DMS153 treated with DMSO at 0.1 percent for 48 hours (cell line): ENCODE data around the gene HOXA7.

Source experiments
- DNase-seq: peaks from one replicate; lab custom pipeline; 2025; ENCODE audit not compliant: unreplicated experiment; lab: John Stamatoyannopoulos, UW

HOXA7 gene

DNA sequence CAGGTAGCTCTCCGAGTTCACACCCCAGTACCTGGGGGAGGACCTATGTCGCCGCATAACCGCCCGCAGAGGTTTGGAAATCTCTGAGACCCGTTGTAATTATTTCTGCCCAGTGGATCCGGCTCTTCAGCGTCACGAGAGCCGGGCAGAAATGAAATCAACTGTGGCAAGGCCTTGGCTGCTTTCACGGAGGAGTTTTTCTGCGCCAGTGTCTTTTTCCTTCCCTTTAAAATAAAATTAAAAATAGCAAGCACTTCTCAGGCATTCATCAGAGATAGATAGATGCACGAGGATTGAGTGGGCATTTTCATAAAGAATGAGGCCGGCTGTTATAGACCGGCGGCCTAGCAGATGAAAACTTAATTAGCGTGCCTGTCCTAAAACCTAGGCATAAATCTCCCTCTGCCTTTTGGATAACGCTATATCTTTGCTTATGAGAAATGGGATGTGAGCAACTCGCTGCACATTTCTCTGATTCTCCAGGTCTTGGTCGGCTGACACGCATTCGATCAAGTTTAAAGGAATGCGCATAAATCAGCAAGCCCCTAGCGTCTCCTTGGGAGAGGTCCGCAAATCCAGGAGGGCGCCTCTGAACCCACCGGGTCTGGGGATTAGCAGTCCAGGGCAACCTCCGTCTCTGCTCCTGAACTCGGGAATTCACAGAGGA is 37.0 kb upstream of the HOXA7 start:
- DNase-seq = no peak

DNA sequence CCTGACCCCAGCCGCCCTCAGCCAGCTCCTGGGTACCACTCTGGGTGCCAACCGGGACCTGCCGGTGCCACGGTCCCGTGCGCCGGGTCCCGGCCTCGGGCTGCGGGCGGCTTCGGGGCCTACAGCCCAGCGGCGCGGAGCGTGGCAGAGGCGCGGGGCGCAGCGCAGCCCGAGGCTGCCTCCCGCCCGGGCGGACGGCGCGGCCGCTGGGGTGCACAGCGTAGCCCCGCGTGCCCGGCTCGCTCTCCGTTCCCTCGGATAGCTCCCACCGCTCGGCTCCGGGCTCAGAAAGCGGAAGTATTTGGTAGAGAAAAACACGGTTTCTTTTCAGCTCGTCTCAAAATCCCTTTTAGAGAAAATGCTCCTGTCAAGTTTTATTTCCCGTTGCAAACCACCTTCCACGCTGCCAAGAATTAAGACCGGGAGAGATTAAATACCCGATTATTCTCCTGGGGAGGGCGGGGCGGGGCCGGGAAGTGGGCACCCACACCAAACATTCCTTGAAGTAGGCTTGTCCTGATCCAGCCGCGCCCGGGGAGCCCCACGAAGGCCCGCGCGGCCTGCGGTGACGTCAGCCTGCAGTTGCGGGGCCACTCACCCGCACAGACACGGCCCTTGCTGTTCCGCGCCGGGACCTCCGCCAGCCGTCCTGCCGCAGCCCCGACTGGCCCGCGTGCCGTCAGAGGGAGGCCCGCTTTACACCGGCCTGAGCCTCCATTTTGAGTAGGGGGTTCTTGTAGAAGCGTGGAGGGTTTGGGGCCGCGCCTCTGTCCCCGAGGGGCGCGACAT is 36.3 kb upstream of the HOXA7 start:
- no peak for DNase-seq

DNA sequence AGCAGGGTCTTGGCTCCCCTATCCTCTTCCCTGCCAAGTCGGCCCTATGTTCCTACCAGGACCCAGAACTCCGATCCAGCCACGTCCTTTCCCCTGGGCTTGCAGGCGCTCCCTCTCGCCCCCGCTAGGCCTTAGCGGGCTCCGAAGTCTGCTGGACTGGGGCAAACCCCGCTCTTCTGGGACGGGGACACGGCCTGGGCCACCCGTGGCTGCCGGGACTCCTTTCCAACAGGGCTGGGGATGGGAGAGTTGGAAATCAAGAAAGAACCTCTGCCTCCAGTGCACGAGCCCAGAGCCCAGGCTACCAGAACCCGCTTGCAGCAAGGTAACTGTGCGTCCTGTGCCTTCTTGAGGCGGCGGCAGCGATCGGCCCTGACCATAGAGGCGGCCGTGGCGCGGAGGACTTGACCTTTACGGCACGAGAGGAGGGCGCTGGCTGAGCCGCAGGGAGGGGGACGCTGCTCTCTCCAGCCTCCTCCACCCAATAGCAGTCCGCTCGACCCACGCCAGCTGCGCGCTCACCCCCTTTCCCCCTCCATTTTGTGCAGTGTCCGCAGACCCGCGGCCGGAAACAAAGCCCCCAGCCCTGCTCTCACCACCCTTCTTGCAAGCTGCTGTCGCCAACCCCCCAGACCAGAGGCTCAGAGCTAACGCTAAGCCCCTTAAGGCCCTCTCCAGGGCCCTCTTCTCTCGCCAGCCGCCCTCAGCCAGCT is 35.5 kb upstream of the HOXA7 start:
- no peak for DNase-seq

DNA sequence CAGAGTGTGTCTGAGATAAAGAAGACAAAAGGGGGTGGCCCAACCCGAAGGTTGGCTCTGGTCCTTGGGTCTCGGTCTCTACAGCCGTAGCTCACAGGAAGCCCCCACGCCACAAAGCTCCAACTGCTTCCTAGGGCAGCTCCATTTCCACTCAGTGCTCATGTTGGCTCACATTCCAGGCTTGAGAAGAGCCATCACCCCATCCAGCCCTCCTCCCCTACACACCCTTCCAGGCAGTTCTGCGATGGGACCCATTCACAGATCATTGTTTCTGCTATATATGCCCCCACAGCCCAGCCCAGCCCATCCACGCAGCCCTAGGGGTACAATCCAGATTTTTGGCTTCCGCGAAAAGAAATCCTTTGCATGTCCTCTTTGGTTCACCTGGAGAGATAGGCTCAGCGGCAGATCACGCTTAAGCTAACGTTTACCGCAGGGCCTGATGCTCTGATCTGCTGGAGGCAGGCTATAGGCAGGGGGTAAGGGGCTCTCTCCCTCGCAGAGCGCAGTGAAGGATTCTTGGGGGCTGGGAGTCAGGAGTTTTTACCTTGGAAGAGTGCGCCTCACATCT is 34.8 kb upstream of the HOXA7 start:
- no peak for DNase-seq

DNA sequence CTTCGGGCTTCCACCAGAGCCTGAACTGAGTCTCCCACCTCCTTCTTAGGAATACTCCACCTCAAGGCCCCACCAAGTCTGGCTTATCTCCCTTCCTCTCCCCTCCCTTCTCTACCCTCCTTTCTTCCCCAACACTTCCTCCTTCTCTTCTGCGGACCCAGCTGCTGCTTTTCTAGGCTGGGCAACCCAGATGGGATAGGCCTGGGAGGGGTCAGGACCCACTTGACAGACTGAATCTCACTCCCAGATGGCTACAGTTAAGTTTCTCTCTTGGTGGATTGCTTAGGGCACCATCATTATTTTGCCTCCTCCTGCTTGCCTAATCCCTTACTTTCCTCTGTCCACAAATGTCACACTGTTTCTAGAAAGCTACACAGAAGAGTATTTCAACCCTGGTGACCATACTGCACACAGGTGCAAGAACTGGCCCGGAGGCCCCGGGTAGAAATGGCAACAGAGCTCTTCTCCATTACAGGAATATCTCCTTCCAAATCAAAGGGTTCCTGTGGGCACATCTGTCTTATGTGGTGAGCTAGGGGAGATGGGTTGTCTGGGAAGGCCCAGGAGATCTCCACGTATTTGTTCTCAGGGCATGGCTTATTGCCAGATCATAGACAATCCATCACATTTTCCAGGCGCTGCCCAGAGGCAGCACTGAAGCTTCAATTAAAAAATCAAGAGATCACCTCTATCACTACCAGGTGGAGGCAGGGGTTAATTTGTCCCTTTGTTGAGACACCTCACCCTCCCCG is 33.7 kb upstream of the HOXA7 start:
- DNase-seq = no peak

DNA sequence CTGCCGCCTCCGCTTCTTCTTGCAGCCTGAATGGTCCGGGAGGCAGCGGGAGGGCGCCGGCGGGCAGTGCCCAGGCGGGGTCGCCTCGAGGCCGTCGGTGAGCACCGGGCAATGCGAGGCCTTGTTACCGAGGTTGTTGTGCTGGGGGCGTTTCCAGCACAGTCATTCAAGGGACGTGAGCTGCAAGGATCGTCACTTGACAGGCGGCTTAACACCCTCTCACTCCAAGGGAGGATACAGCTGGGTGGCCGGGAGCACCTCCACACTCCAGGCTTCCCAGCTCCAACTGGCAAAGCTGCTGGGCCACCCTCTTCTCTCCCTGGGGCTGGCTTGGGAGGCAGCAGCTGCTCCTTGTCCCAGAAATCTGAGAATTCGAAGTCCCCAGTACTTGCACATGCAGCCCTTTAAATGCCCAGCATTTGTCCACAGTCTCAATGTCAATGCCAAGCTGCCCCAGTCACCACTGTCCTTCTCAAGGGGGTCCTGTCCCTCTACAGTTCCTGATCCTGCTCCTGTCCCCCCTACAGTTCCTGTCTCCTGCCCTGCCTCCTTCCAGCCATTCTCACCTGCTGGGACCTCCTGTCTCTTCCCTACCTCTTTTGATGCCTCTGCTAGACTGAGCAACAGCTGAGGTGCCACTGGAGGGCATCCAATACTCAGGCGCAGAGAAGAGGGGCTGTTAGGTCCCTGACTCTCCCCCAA is 33.0 kb upstream of the HOXA7 start:
- no peak for DNase-seq

DNA sequence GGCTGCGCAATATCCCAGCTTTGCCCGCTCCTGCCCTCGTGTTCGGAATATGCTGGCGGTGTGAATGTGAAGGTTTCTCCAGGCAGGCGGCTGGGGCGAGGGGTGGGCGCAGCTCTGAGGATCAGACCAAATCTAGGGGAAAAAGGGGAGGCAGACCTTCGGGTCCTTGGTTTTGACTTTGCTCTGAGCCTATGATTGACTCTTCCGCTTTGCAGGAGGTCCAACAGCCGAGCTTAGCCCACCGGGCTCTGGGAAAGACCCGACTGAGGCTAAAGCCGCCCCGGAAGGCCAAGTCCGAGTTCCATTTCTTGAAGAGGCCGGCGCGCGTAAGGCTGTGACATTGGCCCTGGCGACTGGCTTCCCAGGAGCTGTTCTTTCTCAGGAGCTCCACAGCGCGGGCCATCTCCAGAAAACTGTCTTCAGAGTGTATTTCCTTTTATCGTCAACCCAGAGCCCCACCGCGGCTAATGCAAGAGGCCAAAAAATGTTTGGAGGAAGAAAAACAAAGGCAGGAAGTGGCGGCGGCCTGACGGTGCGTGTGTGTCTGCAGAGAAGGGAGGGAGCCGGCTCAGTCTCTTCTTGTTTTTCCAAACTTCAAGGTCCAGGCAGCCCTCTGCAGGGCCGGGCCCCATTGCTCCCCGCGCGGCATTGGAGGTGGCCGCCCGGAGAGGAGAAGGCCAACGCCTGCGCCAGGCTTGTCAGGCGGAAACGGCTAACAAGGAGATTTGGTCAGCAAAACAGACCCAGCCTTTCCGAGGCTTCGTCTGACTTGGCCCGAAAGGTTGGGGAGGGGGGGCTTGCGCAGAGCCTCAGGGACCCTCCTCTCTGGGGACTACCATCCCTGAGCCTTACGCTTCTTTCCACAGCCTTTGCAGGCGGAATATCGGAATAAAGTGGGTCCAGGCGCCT is 32.2 kb upstream of the HOXA7 start:
- DNase-seq = peak; percentile 27

DNA sequence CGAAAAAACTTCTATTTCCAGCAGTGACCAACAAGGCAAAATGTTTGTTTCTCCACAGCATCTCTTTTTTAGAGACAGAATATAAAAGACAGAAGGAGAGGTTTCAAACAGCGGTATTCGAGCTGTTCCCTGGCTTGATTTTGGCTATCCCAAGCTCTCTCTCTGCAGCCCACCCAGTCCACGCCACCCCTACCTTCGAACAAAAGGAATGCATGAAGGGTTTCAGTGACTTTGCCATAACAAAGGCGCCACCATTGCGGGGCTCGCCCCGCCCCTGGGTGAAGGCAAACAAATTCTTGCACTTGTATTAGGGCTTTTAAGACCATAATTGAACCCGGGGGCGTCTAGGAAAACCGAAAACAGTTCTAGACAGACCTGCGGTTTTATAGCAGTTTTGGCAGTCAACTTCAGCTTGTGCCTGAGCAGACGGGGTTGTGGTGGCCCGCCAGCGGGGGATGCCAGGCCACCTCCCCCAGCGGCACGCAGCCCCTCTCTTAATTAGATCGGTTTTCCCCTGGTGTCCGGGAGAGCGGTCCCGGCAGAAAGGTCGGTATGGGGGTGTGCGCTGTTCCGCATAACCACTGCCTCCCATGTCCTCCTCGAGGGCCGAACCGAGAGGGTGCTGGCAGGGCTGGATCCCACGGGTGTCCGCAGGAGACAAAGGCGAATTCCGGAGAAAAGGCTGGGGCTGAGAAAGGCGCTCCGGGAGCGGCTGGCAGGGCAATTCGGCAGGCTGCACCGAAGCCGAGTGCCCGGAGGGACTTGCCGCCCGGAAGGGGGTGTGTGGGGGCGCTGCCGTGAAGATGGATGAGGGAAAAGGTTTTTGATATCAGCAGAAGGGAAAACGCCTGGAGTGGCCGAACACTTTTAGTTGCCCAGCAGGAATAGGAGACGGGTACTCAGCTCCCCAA is 31.3 kb upstream of the HOXA7 start:
- DNase-seq = no peak

DNA sequence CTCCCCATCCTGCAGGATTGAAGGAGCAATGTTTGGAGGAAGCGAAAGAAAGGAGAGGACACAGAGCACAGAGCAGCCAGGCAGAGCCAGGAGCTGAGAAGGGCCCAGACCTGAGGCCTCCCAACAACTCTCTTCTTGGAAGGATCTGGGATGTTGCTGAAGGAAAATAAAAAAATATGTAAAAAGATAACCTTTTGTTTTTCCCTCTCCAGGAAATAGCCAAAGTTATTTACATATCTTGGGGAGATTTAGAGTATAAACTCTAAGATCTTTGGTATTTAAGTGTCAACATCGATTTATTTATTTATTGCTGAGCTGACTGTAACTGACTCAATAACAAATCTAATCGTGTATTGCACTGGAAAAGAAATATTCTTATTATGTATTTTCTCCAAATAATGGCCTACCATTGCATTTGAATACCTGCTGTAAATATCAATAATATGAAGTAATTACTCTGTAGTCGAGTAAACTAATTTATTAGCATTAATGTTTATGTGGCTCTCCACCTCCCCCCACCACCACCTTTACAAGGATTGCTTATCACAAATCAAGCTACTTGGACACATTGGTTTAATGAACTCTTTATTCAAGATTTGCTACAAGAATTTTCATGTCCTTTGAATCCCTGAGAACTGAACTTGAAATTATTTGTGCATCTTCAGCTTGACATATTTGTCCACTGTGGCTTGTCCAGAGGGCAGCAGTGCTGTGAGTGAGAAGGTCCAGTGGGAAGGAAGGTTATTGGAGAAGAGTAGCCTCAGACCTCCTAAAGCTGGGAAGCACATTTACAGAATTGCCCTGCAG is 30.4 kb upstream of the HOXA7 start:
- no peak for DNase-seq

DNA sequence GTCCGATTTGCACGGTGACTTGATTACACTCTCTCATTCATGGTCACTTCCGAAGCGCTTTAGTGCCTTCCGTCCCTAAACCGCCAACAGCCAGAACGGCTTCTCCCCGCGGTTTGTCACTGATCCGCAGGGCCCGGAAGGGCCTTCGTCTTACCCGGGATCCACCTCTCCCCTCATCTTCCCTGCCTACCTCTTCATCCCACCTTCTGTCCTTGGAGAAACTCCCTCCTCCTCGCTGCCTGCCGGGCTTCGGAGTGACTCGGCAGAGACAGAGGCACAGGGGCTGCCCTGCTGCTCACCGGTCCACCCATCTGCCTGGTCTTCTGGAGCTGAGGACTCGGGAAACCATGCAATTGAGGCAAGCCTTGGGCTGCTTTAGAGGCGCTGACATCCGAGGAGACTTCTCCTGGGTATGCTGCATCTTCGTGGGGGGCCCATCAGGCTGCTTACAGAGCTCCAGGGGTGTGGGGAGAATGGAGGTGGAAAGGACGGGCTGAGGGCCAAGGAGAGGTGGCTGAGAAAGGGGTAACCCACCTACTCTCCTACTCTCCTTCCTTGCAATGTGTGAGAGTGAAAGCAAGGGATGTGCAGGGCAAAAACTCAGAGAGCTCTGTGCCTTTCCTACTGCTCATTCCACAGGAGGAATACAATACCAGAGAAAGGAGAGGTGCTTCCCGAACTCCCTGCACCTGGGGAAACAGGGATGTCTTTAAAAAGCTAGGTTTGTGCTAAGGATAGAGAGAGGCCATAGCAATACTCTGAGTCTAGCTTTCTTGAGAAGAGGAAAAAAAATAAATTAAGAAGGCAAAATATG is 29.6 kb upstream of the HOXA7 start:
- DNase-seq = no peak

DNA sequence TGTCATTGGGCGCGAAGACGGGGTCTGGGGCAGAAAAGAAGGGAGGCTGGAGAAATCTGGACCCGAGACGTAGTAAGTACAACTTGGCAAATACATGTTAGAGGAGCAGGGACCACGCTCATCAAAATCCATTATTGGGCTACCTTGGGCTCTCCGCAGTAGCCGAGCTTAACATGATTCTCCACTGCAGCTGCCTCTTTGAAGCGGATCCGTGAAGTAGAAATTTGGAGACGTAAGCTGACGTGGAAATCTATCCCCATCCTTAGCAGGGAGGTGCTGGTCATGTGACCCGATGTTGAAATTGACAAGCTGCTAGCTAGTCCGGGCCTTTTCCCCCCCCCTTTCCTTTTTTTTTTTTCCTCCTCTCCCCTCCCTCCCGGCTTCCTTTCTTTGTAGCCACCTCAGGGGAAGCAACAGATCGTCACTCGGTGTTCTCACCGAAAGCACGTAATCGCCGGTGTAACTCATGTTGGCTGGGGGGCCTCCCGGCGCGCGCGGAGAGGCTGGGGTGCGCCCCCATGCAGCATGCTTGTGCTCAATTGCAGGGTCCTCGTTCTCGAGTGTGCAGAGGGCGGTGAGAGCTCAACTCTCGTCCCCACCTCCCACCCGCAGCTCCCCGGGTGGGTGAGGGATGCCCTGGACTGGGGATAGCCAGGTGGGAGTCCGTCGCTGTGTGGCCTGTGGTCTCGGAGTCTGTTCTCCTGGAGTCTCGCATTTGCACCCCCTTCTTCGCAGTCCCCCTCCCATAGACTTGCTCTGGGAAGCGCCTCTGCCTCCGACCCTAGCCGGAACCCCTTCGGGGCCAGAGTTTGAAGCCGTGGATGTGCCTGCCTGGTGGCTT is 28.8 kb upstream of the HOXA7 start, which contains the start of gene HOXA11:
HOXA11 (minus strand) TSS at position 220 of the 841 bp plus-strand sequence; CDS start at position 132, 88 bp downstream.
- DNase-seq = peak; percentile 54

DNA sequence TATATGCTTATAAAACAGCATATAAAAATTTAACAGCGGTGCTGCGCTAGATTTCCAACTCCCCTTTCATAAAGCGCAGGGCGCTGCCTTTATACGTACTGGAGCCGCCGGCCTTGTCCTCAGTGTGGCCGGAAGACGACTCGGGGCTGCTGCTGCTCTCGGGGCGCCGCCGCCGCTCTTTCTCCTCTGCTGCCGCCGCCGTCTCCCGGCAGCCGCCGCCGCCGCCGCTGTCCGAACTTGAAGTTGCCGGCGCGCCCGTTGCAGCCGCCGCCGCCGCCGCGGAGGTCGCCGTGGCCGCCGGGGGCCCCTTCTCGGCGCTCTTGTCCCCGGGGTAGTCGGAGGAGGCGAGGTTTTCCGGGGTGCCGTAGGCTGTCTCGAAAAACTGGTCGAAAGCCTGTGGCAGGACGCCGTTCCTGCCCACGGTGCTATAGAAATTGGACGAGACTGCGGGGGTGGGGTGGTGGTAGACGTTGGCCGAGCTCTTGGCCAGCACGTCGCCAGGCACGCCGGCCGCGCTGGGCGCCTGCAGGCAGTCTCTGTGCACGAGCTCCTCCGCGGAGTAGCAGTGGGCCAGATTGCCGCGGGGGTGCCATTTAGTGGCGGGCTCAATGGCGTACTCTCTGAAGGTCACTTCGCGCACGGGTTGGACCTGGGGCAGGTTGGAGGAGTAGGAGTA is 28.0 kb upstream of the HOXA7 start:
- peak; percentile 50 for DNase-seq

DNA sequence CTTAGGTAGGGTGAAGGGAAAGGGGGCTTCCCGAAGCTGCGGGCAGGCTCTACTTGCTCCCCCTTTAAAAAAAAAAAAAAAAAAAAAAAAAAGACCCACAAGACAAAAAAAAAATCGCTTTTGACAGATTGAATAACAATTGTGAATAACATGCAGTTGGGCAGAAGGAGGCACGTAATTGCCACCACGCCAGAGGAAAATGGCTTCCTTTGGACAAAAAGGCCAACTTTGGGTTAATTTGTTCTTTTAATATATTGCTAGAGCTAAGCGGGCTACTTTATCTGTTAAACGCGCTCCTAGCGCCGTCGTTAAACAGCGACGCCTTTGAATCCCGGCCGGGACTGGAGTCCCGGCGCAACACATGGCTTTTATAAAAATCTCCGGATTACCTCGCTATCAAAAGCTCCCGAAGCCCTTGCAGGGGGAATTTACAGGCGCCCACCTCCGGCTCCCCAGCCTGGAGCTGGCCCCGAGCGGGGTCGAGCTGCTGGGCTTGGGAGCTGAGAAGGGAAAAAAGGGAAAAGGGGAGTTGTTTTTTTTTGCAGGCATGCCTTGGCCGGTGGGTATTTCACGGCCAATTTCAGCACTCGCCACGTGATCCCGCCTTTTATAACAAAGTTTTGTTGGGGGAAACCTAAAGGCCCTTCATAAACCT is 27.3 kb upstream of the HOXA7 start:
- peak; percentile 30 for DNase-seq

DNA sequence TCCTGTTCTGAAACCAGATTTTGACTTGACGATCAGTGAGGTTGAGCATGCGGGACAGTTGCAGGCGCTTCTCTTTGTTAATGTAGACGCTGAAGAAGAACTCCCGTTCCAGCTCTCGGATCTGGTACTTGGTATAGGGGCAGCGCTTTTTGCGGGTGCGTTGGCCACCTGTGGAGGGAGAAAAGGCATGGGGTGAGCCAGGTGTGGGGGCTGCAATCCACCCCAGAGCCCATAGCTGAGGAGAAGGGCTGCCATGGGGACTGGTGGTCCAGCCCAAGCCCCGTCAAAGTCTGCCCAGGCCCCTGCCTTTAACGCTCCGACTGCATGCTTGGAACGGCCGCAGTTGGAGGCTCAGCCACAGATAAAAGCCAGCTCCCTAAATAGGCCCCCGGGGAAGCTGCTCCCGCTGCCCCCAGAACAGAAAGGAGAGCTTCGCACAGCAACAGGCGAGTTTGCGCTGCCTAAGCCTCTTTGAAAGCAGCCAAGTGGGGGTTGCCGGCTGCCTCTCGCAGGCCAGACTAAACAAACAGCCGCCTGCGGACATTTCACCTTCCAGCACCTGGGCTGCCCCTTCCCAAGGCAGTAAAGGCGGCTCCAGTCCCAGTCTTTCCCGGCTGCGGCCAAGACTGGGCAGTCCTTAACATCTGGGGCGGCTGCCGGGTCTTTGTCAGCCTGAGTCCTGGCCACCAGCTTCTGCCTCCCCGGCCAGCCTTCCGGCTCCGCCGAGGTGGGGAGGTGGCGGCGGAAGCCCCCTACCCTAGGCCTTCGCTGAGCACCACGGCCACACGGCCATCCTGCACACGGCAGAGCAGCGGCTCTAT is 26.6 kb upstream of the HOXA7 start:
- no peak for DNase-seq
